Endothelial cell (in vitro differentiated cells): ENCODE results near the gene CCDC187. TPM values are rescaled to one million over a fixed set of nuclear protein-coding genes. Genes with fewer than 3 reads are reported as not detected.

ENCODE experiments used
- DNase-seq: peaks from one replicate; pipeline ENCODE4 v3.0.0; 2021; ENCODE audit warnings: low spot score
- H3K27ac Mint-ChIP-seq: one replicate; pipeline ENCODE4 v1.8.0; 2021; ENCODE audit warnings: mixed read lengths, inconsistent platforms; ENCODE audit not compliant: unreplicated experiment
- H3K27me3 Mint-ChIP-seq: one replicate; pipeline ENCODE4 v1.8.0; 2021; ENCODE audit warnings: mild to moderate bottlenecking, moderate library complexity, mixed read lengths, inconsistent platforms; ENCODE audit not compliant: unreplicated experiment
- H3K36me3 Mint-ChIP-seq: one replicate; pipeline ENCODE4 v1.8.0; 2021; ENCODE audit warnings: mild to moderate bottlenecking, low read depth, mixed read lengths, inconsistent platforms; ENCODE audit not compliant: unreplicated experiment
- H3K4me1 Mint-ChIP-seq: one replicate; pipeline ENCODE4 v1.8.0; 2021; ENCODE audit warnings: mild to moderate bottlenecking, mixed read lengths, inconsistent platforms; ENCODE audit not compliant: unreplicated experiment
- H3K4me3 Mint-ChIP-seq: one replicate; pipeline ENCODE4 v1.8.0; 2021; ENCODE audit warnings: mild to moderate bottlenecking, mixed read lengths, inconsistent platforms; ENCODE audit not compliant: unreplicated experiment
- H3K9me3 Mint-ChIP-seq: one replicate; pipeline ENCODE4 v1.8.0; 2021; ENCODE audit warnings: mixed read lengths, inconsistent platforms; ENCODE audit not compliant: unreplicated experiment
- CTCF ChIP-seq: fragments of 200-600 bp; sonication (generic); IDR thresholded peaks from one replicate; pipeline ENCODE4 v1.5.0; 2021; ENCODE audit warnings: antibody characterized with exemption; ENCODE audit not compliant: unreplicated experiment
- total RNA-seq: library from RNA; stranded (reverse); fragmentation: NEBNext Ultra II Directional; extraction: Animal tissue kit (Norgen Biotek cat#: 25700); gene quantifications from one replicate; pipeline ENCODE4 v1.2.1, GENCODE V29; 2021; ENCODE audit not compliant: unreplicated experiment

The CCDC187 gene
- total RNA-seq, 1 donor from 2014 or later, result 0.05 TPM

- H3K4me3 Mint-ChIP-seq, result no peak overlapping the region
- peaks cover 4% of the 10 kb centered on the region for H3K27me3 Mint-ChIP-seq
- DNase-seq, result no peak
- H3K4me1 Mint-ChIP-seq, result no peaks in the 10 kb centered on the region
- no peaks in the 10 kb centered on the region for H3K9me3 Mint-ChIP-seq
- peaks cover 16% of the 10 kb centered on the region for H3K36me3 Mint-ChIP-seq
- TF ChIP-seq CTCF, result no peak
- no peak overlapping the region for H3K27ac Mint-ChIP-seq
These were observed 87.2 kb downstream of the CCDC187 start for GRCh38 chr9:136216541-136217244.

GRCh38 chr9:136213733-136214132 lies 90.2 kb downstream of the CCDC187 start:
- Mint-ChIP-seq H3K36me3 (peaks cover 16% of the 10 kb centered on the region), H3K4me1 (no peaks in the 10 kb centered on the region), H3K27me3 (peaks cover 9% of the 10 kb centered on the region), H3K9me3 (no peaks in the 10 kb centered on the region), H3K4me3 (no peak overlapping the region), H3K27ac (no peak overlapping the region)
- TF ChIP-seq CTCF, result no peak
- DNase-seq, result no peak

- no peak overlapping the region for H3K4me3 Mint-ChIP-seq
- no peak overlapping the region for H3K27ac Mint-ChIP-seq
- peaks cover 9% of the 10 kb centered on the region for H3K27me3 Mint-ChIP-seq
These were observed 91.4 kb downstream of the CCDC187 start for GRCh38 chr9:136212345-136212950.

GRCh38 chr9:136211441-136212344 lies 92.2 kb downstream of the CCDC187 start:
- DNase-seq, result no peak
- Mint-ChIP-seq H3K27me3 (peaks cover 12% of the 10 kb centered on the region), H3K27ac (no peak overlapping the region), H3K36me3 (peaks cover 24% of the 10 kb centered on the region), H3K9me3 (no peaks in the 10 kb centered on the region), H3K4me1 (no peaks in the 10 kb centered on the region), H3K4me3 (no peak overlapping the region)
- TF ChIP-seq CTCF, result no peak

More at GRCh38 chr9:136212345-136212950, 91.4 kb downstream of the CCDC187 start:
- no peak for DNase-seq
- no peak for TF ChIP-seq CTCF
- Mint-ChIP-seq H3K4me1 (no peaks in the 10 kb centered on the region), H3K9me3 (no peaks in the 10 kb centered on the region), H3K36me3 (peaks cover 16% of the 10 kb centered on the region)
